Type B pancreatic cell (in vitro differentiated cells): ENCODE data around the gene RALGAPB. TPM values are rescaled to one million over a fixed set of nuclear protein-coding genes. Genes with fewer than 3 reads are reported as not detected.
A peak's percentile ranks its signal among the peaks of the same experiment; 100 is the strongest.
"Not testable (repeated sequence)": the region's sequence is repeated elsewhere in the genome, so short reads cannot be mapped to it uniquely, and the experiment has no call there.

Experiments used
- DNase-seq: peaks from one replicate; pipeline ENCODE4 v3.0.0; 2021; ENCODE audit warnings: mixed read lengths; ENCODE audit not compliant: unreplicated experiment; ENCODE audit errors: extremely low spot score
- H3K27ac Mint-ChIP-seq: 2 replicates; pipeline ENCODE4 v1.8.0; 2021; ENCODE audit warnings: mild to moderate bottlenecking, mixed read lengths
- H3K27me3 Mint-ChIP-seq: 2 replicates; pipeline ENCODE4 v1.8.0; 2021; ENCODE audit warnings: mixed read lengths
- H3K36me3 Mint-ChIP-seq: 2 replicates; pipeline ENCODE4 v1.8.0; 2021; ENCODE audit warnings: mixed read lengths
- H3K4me1 Mint-ChIP-seq: one replicate; pipeline ENCODE4 v1.8.0; 2021; ENCODE audit warnings: mixed read lengths; ENCODE audit not compliant: unreplicated experiment
- H3K4me3 Mint-ChIP-seq: 2 replicates; pipeline ENCODE4 v1.8.0; 2021; ENCODE audit warnings: mild to moderate bottlenecking, mixed read lengths
- H3K9me3 Mint-ChIP-seq: 2 replicates; pipeline ENCODE4 v1.8.0; 2021; ENCODE audit warnings: mixed read lengths
- total RNA-seq: library from RNA; stranded (reverse); gene quantifications from 2 replicates; pipeline ENCODE4 v1.2.1, GENCODE V29; 2021; ENCODE audit warnings: low replicate concordance
- TF ChIP-seq, protein P1 (sequence below): fragments of 200-600 bp; sonication (generic); conservative IDR thresholded peaks from 2 replicates; pipeline ENCODE4 v1.5.0; 2021; ENCODE audit warnings: antibody characterized with exemption, mild to moderate bottlenecking

The RALGAPB gene
- total RNA-seq, 1 donor from 2014 or later, result 38.2 TPM

DNA sequence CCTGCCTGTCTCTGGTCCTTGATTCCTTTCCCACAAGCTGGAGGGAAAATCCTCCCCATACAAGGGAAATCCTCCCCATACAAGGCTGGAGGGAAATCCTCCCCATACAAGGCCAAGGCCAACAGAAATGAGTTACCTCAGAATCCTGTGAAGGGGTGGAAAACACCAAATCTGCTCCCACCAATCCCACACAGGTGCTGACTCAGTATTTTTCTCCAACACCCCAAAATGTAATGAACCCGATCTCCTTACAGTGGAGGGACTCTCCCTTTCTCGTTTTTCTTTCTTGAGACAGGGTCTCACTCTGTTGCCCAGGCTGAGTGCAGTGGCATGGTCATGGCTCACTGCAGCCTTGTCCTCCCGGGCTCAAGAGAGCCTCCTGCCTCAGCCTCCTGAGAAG, 43.8 kb upstream of the RALGAPB start:
- H3K36me3 Mint-ChIP-seq, result peaks cover 52% of the 10 kb centered on the region
- no peaks in the 10 kb centered on the region for H3K27me3 Mint-ChIP-seq
- DNase-seq, result no peak
- TF ChIP-seq, protein P1, sequence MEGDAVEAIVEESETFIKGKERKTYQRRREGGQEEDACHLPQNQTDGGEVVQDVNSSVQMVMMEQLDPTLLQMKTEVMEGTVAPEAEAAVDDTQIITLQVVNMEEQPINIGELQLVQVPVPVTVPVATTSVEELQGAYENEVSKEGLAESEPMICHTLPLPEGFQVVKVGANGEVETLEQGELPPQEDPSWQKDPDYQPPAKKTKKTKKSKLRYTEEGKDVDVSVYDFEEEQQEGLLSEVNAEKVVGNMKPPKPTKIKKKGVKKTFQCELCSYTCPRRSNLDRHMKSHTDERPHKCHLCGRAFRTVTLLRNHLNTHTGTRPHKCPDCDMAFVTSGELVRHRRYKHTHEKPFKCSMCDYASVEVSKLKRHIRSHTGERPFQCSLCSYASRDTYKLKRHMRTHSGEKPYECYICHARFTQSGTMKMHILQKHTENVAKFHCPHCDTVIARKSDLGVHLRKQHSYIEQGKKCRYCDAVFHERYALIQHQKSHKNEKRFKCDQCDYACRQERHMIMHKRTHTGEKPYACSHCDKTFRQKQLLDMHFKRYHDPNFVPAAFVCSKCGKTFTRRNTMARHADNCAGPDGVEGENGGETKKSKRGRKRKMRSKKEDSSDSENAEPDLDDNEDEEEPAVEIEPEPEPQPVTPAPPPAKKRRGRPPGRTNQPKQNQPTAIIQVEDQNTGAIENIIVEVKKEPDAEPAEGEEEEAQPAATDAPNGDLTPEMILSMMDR, result no peak
- H3K4me1 Mint-ChIP-seq, result peaks cover 16% of the 10 kb centered on the region
- H3K4me3 Mint-ChIP-seq, result no peak overlapping the region
- H3K27ac Mint-ChIP-seq, result no peak overlapping the region
- H3K9me3 Mint-ChIP-seq, result no peaks in the 10 kb centered on the region

DNA sequence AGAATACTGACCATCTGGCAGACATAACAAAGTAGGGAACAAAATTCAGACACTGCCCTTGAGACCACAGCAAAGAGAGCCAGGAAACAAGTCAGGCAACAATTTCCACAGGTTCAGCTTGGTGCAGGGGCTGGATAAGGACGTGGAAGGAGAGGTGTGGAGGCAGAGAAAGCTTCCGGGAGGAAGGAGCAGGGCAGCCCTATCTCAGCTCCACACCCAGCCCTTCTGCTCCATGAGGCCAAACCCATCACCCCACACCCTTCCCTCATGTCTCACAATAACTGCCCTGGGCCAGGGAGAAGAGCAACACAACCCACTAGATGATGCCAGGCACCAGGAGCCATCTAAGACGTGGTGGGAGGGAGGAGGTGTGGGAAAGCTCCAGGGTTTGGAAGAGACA, 43.3 kb upstream of the RALGAPB start:
- Mint-ChIP-seq H3K9me3 (no peaks in the 10 kb centered on the region), H3K36me3 (peaks cover 57% of the 10 kb centered on the region), H3K27ac (no peak overlapping the region), H3K27me3 (no peaks in the 10 kb centered on the region), H3K4me1 (peaks cover 20% of the 10 kb centered on the region), H3K4me3 (no peak overlapping the region)
- TF ChIP-seq, protein P1, result no peak
- no peak for DNase-seq

DNA sequence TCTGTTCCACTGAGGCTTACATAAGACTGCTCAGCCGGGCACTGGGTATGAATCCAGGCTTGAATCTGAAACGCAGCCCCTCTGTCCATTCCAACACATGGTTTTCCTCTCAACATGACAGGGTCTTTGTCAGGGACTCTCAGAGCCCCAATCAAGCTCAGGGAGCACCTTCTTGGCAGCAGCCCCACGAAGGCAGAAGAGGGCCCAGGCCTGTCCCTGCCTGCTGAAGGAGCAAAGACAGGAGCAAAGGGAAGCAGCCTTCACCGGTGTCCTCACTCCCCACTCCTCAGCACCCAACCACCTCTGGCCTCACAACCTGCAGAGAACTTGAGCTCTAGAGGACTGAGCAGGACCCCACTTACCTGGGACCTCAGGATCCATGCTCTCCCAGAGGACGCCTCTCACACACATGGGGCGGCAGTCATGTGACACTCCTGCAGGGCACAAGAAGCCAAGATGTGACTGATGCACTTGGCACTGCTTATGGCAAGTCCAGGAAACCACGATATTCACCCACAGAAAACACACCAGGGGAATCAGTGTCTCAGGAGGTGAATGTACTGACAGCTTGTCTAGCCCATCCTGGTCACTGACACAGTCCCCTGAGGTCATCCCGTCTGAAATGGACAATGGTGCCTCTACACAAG, 41.8 kb upstream of the RALGAPB start:
- peaks cover 57% of the 10 kb centered on the region for H3K36me3 Mint-ChIP-seq
- H3K9me3 Mint-ChIP-seq, result no peaks in the 10 kb centered on the region
- H3K4me3 Mint-ChIP-seq, result peak overlapping the region; percentile 30
- no peak overlapping the region for H3K27ac Mint-ChIP-seq
- H3K4me1 Mint-ChIP-seq, result peaks cover 20% of the 10 kb centered on the region
- no peaks in the 10 kb centered on the region for H3K27me3 Mint-ChIP-seq
- no peak for DNase-seq
- TF ChIP-seq, protein P1, result no peak

DNA sequence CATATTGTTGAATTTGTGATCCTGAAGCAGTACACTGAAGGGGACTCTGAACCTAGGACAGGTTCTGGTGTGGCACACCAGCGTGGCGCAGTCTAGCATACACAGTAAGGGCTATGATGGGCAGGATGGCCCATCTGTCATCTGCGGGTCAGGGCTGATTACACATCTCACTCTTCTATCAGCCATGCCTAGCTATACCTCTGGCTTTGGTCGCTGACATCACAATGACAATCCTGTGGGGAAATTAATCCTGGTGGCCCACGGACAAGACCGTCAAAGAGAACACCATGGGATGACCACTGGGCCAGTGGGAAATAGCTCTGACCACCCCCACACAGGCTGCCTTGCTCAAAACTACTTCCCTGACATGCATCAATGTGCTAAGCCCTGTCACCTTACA, 40.4 kb upstream of the RALGAPB start:
- Mint-ChIP-seq H3K27ac (no peak overlapping the region), H3K27me3 (no peaks in the 10 kb centered on the region), H3K9me3 (no peaks in the 10 kb centered on the region), H3K4me3 (peak overlapping the region; percentile 98), H3K36me3 (peaks cover 48% of the 10 kb centered on the region), H3K4me1 (peaks cover 14% of the 10 kb centered on the region)
- TF ChIP-seq, protein P1, result no peak
- no peak for DNase-seq

DNA sequence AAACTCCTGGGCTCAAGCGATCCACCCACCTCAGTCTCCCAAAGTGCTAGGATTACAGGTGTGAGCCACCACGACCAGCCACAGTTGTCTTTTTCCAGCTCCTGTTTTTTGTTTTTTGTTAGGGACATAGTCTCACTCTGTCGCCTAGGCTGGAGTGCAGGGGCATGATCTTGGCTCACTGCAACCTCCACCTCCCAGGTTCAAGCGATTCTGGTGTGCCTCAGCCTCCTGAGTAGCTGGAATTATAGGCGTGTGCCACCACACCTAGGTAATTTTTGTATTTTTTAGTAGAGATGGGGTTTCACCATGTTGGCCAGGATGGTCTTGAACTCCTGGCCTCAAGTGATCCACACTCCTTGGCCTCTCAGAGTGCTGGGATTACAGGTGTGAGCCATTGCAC, 39.8 kb upstream of the RALGAPB start:
- DNase-seq, H3K27me3 Mint-ChIP-seq, H3K9me3 Mint-ChIP-seq, H3K27ac Mint-ChIP-seq: not testable (repeated sequence)
- H3K4me1 Mint-ChIP-seq, result peaks cover 14% of the 10 kb centered on the region
- peaks cover 48% of the 10 kb centered on the region for H3K36me3 Mint-ChIP-seq
- peak overlapping the region; percentile 98 for H3K4me3 Mint-ChIP-seq

DNA sequence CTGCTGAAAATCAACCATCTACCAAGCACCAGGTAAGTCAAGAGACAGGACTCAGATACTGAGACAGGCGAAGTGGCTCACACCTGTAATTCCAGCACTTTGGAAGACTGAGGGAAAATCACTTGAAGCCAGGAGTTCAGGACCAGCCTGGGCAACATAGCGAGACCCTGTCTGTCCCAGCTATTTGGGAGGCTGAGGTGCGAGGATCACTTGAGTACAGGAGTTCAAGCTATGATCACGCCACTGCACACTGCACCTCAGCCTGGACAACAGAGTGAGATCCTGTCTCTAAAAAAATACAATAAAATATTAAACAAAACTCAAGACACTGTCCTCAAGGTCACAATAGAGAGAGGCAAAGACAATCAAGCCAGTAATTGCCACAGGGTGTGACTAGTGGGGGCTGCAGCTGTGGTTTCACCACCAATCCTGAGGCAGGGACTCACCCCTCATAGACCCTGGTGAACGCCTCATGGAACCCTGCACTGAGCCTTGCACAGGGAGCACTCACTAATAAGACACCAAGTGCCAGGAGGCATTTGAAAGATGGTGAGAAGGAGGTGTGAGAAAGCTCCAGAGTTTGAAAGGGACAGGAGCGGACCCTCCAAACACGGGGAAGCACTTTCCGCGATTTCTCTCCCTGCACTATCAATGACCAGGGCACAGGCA, 39.2 kb upstream of the RALGAPB start:
- peaks cover 14% of the 10 kb centered on the region for H3K4me1 Mint-ChIP-seq
- H3K36me3 Mint-ChIP-seq, result peaks cover 44% of the 10 kb centered on the region
- H3K27me3 Mint-ChIP-seq, result no peaks in the 10 kb centered on the region
- no peak for DNase-seq
- TF ChIP-seq, protein P1, result no peak
- H3K27ac Mint-ChIP-seq, result peak overlapping the region; percentile 94
- no peaks in the 10 kb centered on the region for H3K9me3 Mint-ChIP-seq
- peak overlapping the region; percentile 98 for H3K4me3 Mint-ChIP-seq
